GM18867 (cell line): ENCODE results near the gene MAGOHB.
"Not testable (repeated sequence)": the region's sequence is repeated elsewhere in the genome, so short reads cannot be mapped to it uniquely, and the experiment has no call there.

ENCODE experiments used
- ATAC-seq: cut with Tn5 transposase; IDR thresholded peaks from one replicate; pipeline ENCODE4 v1.9.1; 2021; ENCODE audit warnings: mild to moderate bottlenecking, moderate library complexity; ENCODE audit not compliant: unreplicated experiment

Gene MAGOHB

GRCh38 chr12:10613349-10614055 lies at the start of gene MAGOHB:
MAGOHB (minus strand) TSS chr12:10613609; CDS start chr12:10613532, 77 bp downstream.
- ATAC-seq = peak; percentile 97

DNA sequence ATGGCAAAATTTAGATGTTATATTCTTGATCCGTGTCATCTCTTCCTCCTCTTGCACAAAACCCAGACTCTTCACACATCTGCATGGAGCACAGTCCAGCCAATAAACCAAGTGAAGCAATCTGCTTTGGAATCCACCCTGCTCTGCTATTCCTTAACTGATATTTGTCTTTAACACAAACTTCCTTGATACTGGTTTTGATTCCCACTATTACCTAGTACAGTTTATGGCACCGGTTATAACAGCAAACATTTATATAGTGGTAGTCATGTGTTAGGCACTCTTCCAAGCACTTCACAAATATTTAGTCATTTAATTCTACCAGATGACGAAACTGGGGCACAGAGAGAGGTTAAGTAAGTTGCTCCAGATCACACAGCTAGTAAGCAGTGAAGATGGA lies 47.9 kb upstream of the MAGOHB start:
- no peak for ATAC-seq

- no peak for ATAC-seq
Measured at GRCh38 chr12:10654003-10654402, 40.6 kb upstream of the MAGOHB start.

DNA sequence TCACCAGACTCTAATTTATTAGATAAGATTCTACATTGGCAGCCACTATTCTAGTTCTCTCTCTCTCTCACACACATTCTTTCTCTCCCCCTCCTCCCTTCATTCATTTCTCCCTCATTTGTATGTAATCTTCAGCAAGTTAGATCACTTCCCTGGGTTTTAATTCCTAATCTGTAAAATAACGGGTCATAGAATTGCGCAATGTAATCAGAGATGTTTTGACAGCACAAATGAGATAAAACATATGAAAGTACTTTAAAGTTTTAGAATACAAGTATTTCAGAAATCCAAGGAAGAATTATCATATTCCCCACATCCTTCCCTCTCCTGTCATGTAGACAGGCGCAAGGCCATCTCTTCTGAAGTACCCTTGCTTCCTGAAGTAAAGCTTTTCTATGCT lies 38.8 kb upstream of the MAGOHB start:
- no peak for ATAC-seq

GRCh38 chr12:10646576-10646975 lies 33.2 kb upstream of the MAGOHB start:
- ATAC-seq = not testable (repeated sequence)

GRCh38 chr12:10645910-10646309 lies 32.5 kb upstream of the MAGOHB start:
- ATAC-seq = no peak

DNA sequence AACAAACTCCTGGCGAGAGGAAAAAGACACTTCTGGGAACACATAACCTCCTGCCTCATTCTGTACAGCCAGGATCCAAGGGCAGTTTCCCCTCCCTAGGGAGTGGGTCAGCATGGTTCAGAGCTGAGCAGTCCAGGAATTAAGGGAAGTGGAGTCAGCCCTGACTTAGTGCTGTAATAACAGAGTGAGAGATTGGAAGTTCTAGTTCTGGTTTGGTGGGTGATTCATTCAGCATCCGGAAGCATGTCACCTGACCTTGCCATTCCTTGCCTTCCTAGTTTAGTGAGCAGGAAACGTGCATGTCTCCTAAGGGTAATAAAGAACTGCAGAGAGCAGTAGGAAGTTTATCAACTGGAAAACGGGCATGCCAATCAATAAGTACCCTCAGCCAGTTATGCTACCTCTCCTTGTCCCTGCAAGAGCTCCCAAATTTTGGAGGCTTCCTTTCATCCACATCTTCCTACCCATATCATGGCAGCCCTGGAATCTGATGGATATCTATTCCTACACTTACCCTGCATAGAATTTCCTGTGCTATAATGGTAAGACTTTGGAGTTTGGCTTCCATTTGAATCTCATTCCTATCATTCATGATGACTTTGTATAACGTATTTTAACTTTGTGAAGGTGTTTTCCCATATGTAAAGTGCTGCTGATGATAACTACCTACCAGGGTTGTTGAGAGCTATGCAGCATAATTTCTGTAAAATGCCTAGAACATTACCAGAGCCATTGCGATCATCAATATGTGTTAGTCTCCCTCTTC lies 28.5 kb upstream of the MAGOHB start:
- no peak for ATAC-seq

DNA sequence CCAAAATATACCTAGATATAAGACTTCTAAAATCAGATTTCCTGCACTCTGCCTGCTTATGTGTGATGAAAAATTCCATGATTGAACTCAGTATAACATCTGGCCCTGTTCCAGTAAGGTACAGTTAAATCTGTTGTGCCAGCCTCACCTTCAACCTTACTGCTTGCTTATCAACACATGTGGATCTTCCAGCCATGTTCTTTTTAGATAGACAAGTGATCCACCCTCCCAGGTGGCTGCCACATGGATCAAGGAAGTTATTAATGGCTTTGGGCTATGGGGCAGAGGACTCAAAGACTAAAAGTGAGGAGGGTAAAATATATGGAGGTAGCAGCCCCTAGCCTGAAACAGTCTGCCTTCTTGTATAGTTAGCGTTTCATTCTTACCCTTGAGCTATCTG lies 25.3 kb upstream of the MAGOHB start:
- no peak for ATAC-seq

DNA sequence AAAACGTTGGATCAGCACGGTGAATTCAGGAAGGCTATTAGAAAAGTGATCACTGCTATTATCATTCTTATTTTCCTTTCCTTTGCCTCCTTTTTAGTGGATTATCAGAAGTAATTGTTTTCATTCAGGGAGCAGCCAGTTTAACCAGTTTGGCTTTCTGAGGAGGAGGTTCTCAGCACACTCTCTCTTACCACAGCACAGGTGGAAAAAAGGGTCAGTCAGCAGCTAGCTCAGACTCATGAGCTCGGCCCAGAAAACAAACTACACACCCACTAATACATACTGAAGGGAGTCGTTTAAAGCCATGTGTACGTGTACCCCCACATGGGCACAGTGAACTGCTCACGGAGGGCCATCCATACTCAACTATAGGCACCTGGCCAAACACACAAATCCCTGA lies 23.2 kb upstream of the MAGOHB start:
- ATAC-seq = no peak

DNA sequence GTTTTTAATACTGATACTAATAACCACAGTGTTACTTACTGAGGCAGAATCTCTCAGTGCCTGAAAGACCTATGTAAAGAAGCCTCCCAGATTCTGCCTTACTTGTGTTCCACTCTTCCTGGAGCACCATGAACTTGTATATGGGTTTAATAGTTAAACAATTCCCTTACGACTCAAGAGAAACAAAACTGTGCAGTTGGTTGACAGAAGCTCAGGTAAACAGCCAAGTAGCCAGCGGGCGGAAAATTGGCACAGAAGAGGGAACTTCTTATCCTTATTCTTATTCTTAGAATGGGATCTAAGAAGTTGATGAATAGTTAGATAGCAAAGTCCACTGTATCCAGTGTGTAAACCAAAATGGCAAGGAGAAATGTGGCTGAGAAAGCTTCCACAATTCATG lies 22.7 kb upstream of the MAGOHB start:
- no peak for ATAC-seq

- no peak for ATAC-seq
Measured at GRCh38 chr12:10635306-10635705, 21.9 kb upstream of the MAGOHB start.

DNA sequence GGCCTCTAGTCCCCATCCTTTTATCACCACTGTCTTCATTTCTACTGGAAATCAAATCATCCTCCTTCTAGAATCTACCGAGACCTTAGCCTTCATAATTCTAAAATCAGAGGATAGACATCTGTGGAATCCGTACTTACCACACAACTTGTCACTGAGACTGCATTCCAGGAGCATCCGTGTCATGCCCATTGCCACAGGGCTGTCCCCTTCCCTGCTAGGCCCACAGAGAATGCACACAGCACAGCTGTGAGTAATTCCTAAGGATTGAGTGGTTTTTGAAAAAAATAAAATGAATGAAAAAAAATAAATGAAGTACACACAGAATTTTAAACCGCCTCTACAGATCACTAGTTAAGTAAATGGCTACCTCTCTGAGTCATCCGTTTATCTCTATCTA lies 21.0 kb upstream of the MAGOHB start:
- ATAC-seq = no peak

DNA sequence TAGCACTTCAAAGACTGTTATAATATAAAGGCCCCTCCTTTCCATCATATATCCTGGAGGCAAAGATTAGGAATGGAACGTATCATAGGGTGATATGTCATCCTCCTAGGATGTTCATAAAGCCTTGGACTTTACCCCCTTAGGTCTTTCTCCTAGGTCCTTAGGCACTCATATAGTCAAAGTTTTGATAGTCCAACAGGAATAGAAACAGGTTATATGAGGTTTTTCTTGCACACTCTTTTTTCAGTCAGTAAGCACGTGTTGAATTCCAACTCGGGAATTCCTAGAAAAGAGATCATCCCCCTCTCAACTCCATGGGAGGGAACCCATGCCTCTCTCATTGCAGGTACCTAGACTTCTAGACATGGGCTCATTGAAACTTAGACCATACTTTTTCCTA lies 20.1 kb upstream of the MAGOHB start:
- ATAC-seq = no peak

- no peak for ATAC-seq
Measured at GRCh38 chr12:10632226-10632625, 18.8 kb upstream of the MAGOHB start.

GRCh38 chr12:10624605-10625004 lies 11.2 kb upstream of the MAGOHB start:
- ATAC-seq = no peak

GRCh38 chr12:10623131-10623530 lies 9.7 kb upstream of the MAGOHB start:
- ATAC-seq = no peak

DNA sequence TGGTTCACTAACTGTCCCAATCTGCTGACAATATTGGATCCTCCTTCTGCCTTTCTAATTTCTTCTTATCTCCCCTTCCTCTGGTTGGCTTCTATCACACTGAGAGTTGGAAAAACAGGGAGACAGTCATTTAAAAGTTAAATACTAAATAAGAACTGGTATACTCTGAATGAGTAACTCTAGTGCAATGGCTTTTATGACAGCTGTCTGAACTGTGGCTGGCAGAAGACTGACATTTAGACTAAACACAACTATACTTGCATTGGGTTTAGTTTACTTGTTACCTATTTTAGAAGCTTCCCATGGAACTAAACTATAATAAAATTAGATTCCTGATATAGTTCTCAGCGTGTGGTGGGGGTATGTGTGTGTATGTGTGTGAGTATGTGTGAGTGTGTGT lies 7.9 kb upstream of the MAGOHB start:
- no peak for ATAC-seq

- ATAC-seq = no peak
Measured at GRCh38 chr12:10620078-10620779, 6.8 kb upstream of the MAGOHB start.

DNA sequence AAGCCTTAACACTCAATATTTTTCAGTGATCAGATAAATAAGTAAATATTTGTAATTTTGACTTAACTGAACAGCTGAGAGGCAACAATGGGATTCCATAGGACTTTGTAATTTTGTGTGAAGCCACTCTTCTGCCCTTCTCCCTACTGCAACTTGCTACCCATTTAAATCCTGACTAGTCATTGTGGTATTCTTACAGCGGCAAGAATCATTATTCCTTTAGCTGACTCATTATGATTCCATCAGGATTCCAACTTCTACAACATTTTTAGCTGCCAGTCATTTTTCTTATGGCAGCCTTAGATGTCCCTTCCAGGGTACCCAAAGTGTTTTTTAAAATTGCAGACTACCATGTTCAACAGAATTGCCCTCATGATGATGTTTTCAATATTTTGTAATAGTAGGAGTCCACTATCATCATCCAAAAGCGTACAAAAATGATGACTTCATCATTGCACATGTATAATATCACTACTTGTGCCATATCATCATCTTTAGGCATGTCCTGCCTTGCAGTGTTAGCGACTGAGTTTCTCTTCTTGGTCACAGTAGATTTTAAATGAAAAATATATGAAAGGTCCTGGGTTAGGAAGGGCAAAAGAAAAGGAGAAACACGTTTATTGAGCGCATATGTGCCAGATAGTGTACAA lies 5.1 kb upstream of the MAGOHB start:
- ATAC-seq = no peak

GRCh38 chr12:10617863-10618262 lies 4.5 kb upstream of the MAGOHB start:
- ATAC-seq = no peak

- no peak for ATAC-seq
Measured at GRCh38 chr12:10615532-10615931, 2.1 kb upstream of the MAGOHB start.

GRCh38 chr12:10614056-10614370 lies 604 bp upstream of the MAGOHB start:
- no peak for ATAC-seq
